K562 (cell line): ENCODE measurements around the gene PSMB10. TPM values are rescaled to one million over a fixed set of nuclear protein-coding genes. Genes with fewer than 3 reads are reported as not detected.

Source experiments
- FOXM1 ChIP-seq, 2 experiments: fragments of 450-650 bp in 1 of 2; sonication (generic) in 1 of 2; formaldehyde crosslinking in 1 of 2; IDR thresholded peaks; 2 replicates each; pipeline versions ENCODE4 v1.6.1 to v1.9.0; 2017 to 2022; ENCODE audit warnings: low read depth in 2 of 2, mild to moderate bottlenecking in 2 of 2, missing genetic modification reagents in 1 of 2, moderate library complexity in 1 of 2
- HOXB6 ChIP-seq: fragments of 250-450 bp; sonication (Bioruptor Pico); IDR thresholded peaks from 2 replicates; pipeline ENCODE4 v1.5.1; 2022; ENCODE audit warnings: mild to moderate bottlenecking, borderline replicate concordance
- JUN ChIP-seq, 2 experiments: sonication (generic) in 1 of 2; formaldehyde crosslinking in 1 of 2; IDR thresholded peaks; 2 replicates each; pipeline versions ENCODE4 v1.6.1 to v1.8.0; 2012 to 2022; ENCODE audit warnings: borderline replicate concordance in 2 of 2, mild to moderate bottlenecking in 2 of 2, improper control_type of control experiment in 1 of 2, low read depth in 1 of 2, low read length in 1 of 2, missing genetic modification reagents in 1 of 2
- KDM2B ChIP-seq: fragments of 250-450 bp; sonication (Bioruptor Pico); IDR thresholded peaks from 2 replicates; pipeline ENCODE4 v1.8.0; 2021; ENCODE audit warnings: mild to moderate bottlenecking, moderate library complexity
- PRPF4 ChIP-seq: fragments of 200-400 bp; formaldehyde crosslinking; IDR thresholded peaks from one replicate; pipeline ENCODE4 v1.6.1; 2017; ENCODE audit warnings: low read length, low read depth, mild to moderate bottlenecking; ENCODE audit not compliant: insufficient read depth, poor library complexity, severe bottlenecking
- RFX1 ChIP-seq: fragments of 450-650 bp; IDR thresholded peaks from 2 replicates; pipeline ENCODE4 v1.6.1; 2016; ENCODE audit warnings: mild to moderate bottlenecking, moderate library complexity
- SMAD2 ChIP-seq: fragments of 150-350 bp; IDR thresholded peaks from 2 replicates; pipeline ENCODE4 v1.6.1; 2014; ENCODE audit warnings: low read depth, mild to moderate bottlenecking, low read length
- SOX6 ChIP-seq: fragments of 450-650 bp; IDR thresholded peaks from 2 replicates; pipeline ENCODE4 v1.6.1; 2014; ENCODE audit warnings: mild to moderate bottlenecking
- ZFP36 ChIP-seq: fragments of 150-350 bp; IDR thresholded peaks from 2 replicates; pipeline ENCODE4 v1.6.1; 2018; ENCODE audit warnings: low read length, low read depth; ENCODE audit not compliant: partially characterized antibody
- ZNF3 ChIP-seq: fragments of 250-450 bp; sonication (Bioruptor Pico); IDR thresholded peaks from 2 replicates; pipeline ENCODE4 v1.5.0; 2021; ENCODE audit warnings: mild to moderate bottlenecking, moderate library complexity
- polyA plus RNA-seq, 8 experiments: library from polyadenylated mRNA; depleted of rRNA in 4 of 8; stranded (reverse) in 5 of 8; unstranded in 3 of 8; fragments of >200 nt; fragmentation: Nextera tagmentation in 2 of 8; fragmentation: Illumina TruSeq in 1 of 8; extraction: Ambion mirVana in 2 of 8; extraction: Trizol in 1 of 8; gene quantifications; 2 replicates each; pipeline versions ENCODE4 v1.2.1 to v1.2.3, GENCODE V29; 2011 to 2014; ENCODE audit warnings: inconsistent platforms in 1 of 8, missing spikeins in 1 of 8
- total RNA-seq, 7 experiments: library from RNA; depleted of rRNA in 6 of 7; stranded (reverse); fragments of >200 nt in 6 of 7; fragmentation: Illumina TruSeq in 2 of 7; extraction: Trizol in 2 of 7; gene quantifications; 2 replicates each; pipeline versions ENCODE4 v1.2.1 to v1.2.3, GENCODE V29; 2011 to 2021; ENCODE audit warnings: low replicate concordance in 1 of 7
- TF ChIP-seq, protein P1 (sequence below): fragments of 450-650 bp; IDR thresholded peaks from 2 replicates; pipeline ENCODE4 v1.6.1; 2016; ENCODE audit warnings: low read depth, mild to moderate bottlenecking, moderate library complexity
- TF ChIP-seq, protein P2 (sequence below): fragments of 250-450 bp; sonication (Bioruptor Pico); IDR thresholded peaks from 2 replicates; pipeline ENCODE4 v1.6.1; 2021; ENCODE audit warnings: mild to moderate bottlenecking
- TF ChIP-seq, protein P3 (sequence below): fragments of 450-650 bp; formaldehyde crosslinking; conservative IDR thresholded peaks from 2 replicates; pipeline ENCODE4 v1.4.0; 2022; ENCODE audit warnings: mild to moderate bottlenecking, missing genetic modification characterization
- TF ChIP-seq, protein P4 (sequence below), 2 experiments: fragments of 450-650 bp; IDR thresholded peaks; 2 replicates each; pipeline ENCODE4 v1.6.1; 2016

PSMB10 gene
- total and polyA plus RNA-seq, 9 of the 15 experiments (the other 6 are each of a cell fraction or from before 2014, with no cell fraction given) = 11.7 to 105 (median 51.0) TPM

DNA sequence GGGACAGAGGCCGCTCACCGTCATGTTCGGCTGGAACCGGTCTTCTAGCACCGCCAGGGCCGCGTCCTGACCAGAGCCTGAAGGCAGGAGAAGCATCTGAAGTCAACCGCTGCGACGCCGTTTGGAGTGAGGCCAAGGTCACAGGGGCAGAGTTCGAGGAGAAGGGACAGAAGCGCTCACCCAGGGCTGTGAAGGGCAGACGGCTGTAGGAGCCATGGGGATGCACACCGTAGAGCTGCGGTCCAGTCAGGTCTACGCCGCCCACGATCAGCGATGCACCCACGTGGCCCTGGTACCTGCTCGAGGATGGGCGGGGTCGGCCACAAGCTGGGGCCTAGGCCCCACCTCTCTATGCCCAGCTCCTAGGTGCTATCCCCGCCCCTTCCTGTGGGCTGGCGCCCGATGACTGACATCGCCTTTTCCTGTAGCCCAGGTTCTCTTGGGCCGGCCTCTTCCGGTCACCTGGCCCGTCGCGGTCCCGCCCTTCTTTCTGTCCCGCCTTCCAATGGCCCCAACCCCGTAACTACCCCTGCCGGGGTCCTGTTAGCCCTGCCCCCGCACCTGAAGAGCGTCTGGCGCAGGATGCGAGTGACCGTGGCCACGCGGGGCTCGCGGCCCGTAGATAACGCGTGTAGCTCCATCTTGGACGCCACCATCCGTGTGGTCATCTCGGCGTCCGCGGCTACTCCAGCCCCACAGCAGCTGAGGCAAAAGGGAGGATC lies 1.1 kb downstream of the PSMB10 start (continued):
- TF ChIP-seq, protein P1, sequence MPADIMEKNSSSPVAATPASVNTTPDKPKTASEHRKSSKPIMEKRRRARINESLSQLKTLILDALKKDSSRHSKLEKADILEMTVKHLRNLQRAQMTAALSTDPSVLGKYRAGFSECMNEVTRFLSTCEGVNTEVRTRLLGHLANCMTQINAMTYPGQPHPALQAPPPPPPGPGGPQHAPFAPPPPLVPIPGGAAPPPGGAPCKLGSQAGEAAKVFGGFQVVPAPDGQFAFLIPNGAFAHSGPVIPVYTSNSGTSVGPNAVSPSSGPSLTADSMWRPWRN = no peak
- TF ChIP-seq, protein P2, sequence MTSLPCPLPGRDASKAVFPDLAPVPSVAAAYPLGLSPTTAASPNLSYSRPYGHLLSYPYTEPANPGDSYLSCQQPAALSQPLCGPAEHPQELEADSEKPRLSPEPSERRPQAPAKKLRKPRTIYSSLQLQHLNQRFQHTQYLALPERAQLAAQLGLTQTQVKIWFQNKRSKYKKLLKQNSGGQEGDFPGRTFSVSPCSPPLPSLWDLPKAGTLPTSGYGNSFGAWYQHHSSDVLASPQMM (CRISPR knock-in tag) = no peak
- no peak for TF ChIP-seq ZFP36
- TF ChIP-seq SMAD2 = no peak
- TF ChIP-seq FOXM1 (IDR thresholded peaks at IDR 0.05; ENCODE audit: low read depth) = no peak
- 0 out of 2 replicates have a peak, but pooled peaks have one; percentile 82 for TF ChIP-seq FOXM1 (CRISPR knock-in tag; IDR thresholded peaks at IDR 0.05; ENCODE audit: low read depth)
- TF ChIP-seq HOXB6 (CRISPR knock-in tag) = no peak
- no peak for TF ChIP-seq ZNF3 (CRISPR knock-in tag)
- no peak for TF ChIP-seq PRPF4
- no peak for TF ChIP-seq RFX1
- TF ChIP-seq, protein P3, sequence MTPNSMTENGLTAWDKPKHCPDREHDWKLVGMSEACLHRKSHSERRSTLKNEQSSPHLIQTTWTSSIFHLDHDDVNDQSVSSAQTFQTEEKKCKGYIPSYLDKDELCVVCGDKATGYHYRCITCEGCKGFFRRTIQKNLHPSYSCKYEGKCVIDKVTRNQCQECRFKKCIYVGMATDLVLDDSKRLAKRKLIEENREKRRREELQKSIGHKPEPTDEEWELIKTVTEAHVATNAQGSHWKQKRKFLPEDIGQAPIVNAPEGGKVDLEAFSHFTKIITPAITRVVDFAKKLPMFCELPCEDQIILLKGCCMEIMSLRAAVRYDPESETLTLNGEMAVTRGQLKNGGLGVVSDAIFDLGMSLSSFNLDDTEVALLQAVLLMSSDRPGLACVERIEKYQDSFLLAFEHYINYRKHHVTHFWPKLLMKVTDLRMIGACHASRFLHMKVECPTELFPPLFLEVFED (CRISPR knock-in tag) = peak; percentile 9; the same call in 1 of the 2 replicates
- TF ChIP-seq SOX6 = no peak
- TF ChIP-seq, protein P4, sequence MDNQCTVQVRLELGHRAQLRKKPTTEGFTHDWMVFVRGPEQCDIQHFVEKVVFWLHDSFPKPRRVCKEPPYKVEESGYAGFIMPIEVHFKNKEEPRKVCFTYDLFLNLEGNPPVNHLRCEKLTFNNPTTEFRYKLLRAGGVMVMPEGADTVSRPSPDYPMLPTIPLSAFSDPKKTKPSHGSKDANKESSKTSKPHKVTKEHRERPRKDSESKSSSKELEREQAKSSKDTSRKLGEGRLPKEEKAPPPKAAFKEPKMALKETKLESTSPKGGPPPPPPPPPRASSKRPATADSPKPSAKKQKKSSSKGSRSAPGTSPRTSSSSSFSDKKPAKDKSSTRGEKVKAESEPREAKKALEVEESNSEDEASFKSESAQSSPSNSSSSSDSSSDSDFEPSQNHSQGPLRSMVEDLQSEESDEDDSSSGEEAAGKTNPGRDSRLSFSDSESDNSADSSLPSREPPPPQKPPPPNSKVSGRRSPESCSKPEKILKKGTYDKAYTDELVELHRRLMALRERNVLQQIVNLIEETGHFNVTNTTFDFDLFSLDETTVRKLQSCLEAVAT (IDR thresholded peaks at IDR 0.05) = no peak; a peak in 1 of 4 replicates
- TF ChIP-seq KDM2B (CRISPR knock-in tag) = peak; percentile 85; the same call in 1 of the 2 replicates
- peak; percentile 58; the same call in 1 of the 2 replicates for TF ChIP-seq JUN (IDR thresholded peaks at IDR 0.05; ENCODE audit: borderline replicate concordance, low read depth, low read length)
- no peak for TF ChIP-seq JUN (CRISPR knock-in tag; IDR thresholded peaks at IDR 0.05; ENCODE audit: borderline replicate concordance)
